ENCODE data around the gene EPB41L3. TPM values are rescaled to one million over a fixed set of nuclear protein-coding genes. Genes with fewer than 3 reads are reported as not detected.

EPB41L3 gene
- polyA plus RNA-seq, 1 donor from 2014 or later, result 19.6 TPM

DNA sequence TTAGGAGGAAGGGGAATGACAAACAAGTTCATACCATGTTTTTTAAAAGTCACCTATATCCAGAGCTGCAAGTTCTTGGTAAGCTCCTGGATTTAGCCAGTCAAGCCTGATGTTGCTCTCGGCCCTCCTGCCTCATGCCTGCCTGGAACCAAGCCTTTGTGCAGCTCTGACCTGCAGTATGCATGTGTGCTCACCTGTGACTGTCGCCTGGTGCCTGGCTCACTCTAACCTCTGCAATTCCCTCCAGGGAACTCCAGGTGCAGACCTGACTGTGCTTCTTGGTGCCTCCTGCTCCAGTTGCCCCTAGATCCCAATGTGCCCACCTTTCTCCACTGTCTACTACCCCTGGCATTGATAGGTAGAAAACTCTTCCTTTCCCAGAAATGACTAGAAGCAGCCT lies 163.2 kb downstream of the EPB41L3 start:
- Histone ChIP-seq H4K20me1 (ENCODE audit: insufficient read depth) (no peaks in the 10 kb centered on the region), H3K27me3 (ENCODE audit: insufficient read depth, low read depth, low read length) (no peaks in the 10 kb centered on the region), H3K9me2 (ENCODE audit: insufficient read depth, low read length) (no peaks in the 10 kb centered on the region), H3F3A (ENCODE audit: insufficient read depth, low read length, poor library complexity, severe bottlenecking) (no peaks in the 10 kb centered on the region), H3K4me2 (ENCODE audit: low read length) (no peak overlapping the region), H2AFZ (ENCODE audit: low read depth, low read length) (no peak overlapping the region), H3K9ac (ENCODE audit: low read length) (no peak overlapping the region), H3K27ac (ENCODE audit: low read length) (no peak overlapping the region), H3K79me2 (replicated peaks; ENCODE audit: insufficient read depth, low read length) (no peaks in the 10 kb centered on the region), H3K9me3 (ENCODE audit: low read length) (no peaks in the 10 kb centered on the region), H3K36me3 (ENCODE audit: insufficient read depth, low read length) (no peaks in the 10 kb centered on the region), H3K4me3 (ENCODE audit: low read length) (no peak overlapping the region)
- TF ChIP-seq POLR2AphosphoS5 (IDR thresholded peaks at IDR 0.05) (no peak), EP300 (conservative IDR thresholded peaks at IDR 0.05; ENCODE audit: poor library complexity, severe bottlenecking) (no peak), SMC3 (conservative IDR thresholded peaks at IDR 0.05; ENCODE audit: poor library complexity) (no peak), RAD21 (conservative IDR thresholded peaks at IDR 0.05) (no peak), TAF1 (IDR thresholded peaks at IDR 0.05; ENCODE audit: low read depth) (no peak), EZH2 (IDR thresholded peaks at IDR 0.05; ENCODE audit: borderline replicate concordance, insufficient read depth, low read length, poor library complexity, severe bottlenecking) (no peak), MXI1 (conservative IDR thresholded peaks at IDR 0.05; ENCODE audit: poor library complexity, severe bottlenecking) (no peak)
- TF ChIP-seq, protein P1, sequence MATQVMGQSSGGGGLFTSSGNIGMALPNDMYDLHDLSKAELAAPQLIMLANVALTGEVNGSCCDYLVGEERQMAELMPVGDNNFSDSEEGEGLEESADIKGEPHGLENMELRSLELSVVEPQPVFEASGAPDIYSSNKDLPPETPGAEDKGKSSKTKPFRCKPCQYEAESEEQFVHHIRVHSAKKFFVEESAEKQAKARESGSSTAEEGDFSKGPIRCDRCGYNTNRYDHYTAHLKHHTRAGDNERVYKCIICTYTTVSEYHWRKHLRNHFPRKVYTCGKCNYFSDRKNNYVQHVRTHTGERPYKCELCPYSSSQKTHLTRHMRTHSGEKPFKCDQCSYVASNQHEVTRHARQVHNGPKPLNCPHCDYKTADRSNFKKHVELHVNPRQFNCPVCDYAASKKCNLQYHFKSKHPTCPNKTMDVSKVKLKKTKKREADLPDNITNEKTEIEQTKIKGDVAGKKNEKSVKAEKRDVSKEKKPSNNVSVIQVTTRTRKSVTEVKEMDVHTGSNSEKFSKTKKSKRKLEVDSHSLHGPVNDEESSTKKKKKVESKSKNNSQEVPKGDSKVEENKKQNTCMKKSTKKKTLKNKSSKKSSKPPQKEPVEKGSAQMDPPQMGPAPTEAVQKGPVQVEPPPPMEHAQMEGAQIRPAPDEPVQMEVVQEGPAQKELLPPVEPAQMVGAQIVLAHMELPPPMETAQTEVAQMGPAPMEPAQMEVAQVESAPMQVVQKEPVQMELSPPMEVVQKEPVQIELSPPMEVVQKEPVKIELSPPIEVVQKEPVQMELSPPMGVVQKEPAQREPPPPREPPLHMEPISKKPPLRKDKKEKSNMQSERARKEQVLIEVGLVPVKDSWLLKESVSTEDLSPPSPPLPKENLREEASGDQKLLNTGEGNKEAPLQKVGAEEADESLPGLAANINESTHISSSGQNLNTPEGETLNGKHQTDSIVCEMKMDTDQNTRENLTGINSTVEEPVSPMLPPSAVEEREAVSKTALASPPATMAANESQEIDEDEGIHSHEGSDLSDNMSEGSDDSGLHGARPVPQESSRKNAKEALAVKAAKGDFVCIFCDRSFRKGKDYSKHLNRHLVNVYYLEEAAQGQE (IDR thresholded peaks at IDR 0.05; ENCODE audit: borderline replicate concordance), result no peak
- TF ChIP-seq, protein P2, sequence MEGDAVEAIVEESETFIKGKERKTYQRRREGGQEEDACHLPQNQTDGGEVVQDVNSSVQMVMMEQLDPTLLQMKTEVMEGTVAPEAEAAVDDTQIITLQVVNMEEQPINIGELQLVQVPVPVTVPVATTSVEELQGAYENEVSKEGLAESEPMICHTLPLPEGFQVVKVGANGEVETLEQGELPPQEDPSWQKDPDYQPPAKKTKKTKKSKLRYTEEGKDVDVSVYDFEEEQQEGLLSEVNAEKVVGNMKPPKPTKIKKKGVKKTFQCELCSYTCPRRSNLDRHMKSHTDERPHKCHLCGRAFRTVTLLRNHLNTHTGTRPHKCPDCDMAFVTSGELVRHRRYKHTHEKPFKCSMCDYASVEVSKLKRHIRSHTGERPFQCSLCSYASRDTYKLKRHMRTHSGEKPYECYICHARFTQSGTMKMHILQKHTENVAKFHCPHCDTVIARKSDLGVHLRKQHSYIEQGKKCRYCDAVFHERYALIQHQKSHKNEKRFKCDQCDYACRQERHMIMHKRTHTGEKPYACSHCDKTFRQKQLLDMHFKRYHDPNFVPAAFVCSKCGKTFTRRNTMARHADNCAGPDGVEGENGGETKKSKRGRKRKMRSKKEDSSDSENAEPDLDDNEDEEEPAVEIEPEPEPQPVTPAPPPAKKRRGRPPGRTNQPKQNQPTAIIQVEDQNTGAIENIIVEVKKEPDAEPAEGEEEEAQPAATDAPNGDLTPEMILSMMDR (IDR thresholded peaks at IDR 0.05; ENCODE audit: poor library complexity, severe bottlenecking), result no peak

DNA sequence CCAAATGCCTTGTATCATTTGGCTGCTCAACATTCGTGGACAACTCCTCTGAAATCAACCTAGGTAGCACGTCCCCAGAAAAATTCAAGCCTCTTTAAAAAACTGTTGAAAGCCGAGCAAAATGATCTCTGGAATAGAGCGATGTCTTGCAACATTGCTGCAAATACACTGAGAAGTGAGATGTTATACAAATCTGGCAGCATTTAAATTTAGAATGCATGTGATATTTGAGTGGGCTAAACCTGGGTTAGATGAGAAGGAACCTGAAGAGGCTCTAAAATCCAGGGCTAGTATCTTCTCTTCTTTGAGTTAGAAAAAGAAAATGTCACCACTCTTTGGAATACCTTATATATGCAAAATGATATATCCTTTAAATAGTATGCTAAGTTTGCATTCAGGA lies 166.8 kb downstream of the EPB41L3 start:
- Histone ChIP-seq H2AFZ (ENCODE audit: low read depth, low read length) (no peak overlapping the region), H3K27ac (ENCODE audit: low read length) (no peak overlapping the region), H3K27me3 (ENCODE audit: insufficient read depth, low read depth, low read length) (no peaks in the 10 kb centered on the region), H3K79me2 (replicated peaks; ENCODE audit: insufficient read depth, low read length) (no peaks in the 10 kb centered on the region), H3K9me3 (ENCODE audit: low read length) (no peaks in the 10 kb centered on the region), H4K20me1 (ENCODE audit: insufficient read depth) (no peaks in the 10 kb centered on the region), H3K4me3 (ENCODE audit: low read length) (no peak overlapping the region), H3F3A (ENCODE audit: insufficient read depth, low read length, poor library complexity, severe bottlenecking) (no peaks in the 10 kb centered on the region), H3K9ac (ENCODE audit: low read length) (no peak overlapping the region), H3K36me3 (ENCODE audit: insufficient read depth, low read length) (no peaks in the 10 kb centered on the region), H3K4me2 (ENCODE audit: low read length) (no peak overlapping the region), H3K9me2 (ENCODE audit: insufficient read depth, low read length) (no peaks in the 10 kb centered on the region)
- TF ChIP-seq, protein P1 (IDR thresholded peaks at IDR 0.05; ENCODE audit: borderline replicate concordance), result no peak
- no peak for TF ChIP-seq RAD21 (conservative IDR thresholded peaks at IDR 0.05)
- no peak for TF ChIP-seq POLR2AphosphoS5 (IDR thresholded peaks at IDR 0.05)
- no peak for TF ChIP-seq EZH2 (IDR thresholded peaks at IDR 0.05; ENCODE audit: borderline replicate concordance, insufficient read depth, low read length, poor library complexity, severe bottlenecking)
- TF ChIP-seq MXI1 (conservative IDR thresholded peaks at IDR 0.05; ENCODE audit: poor library complexity, severe bottlenecking), result no peak
- no peak for TF ChIP-seq TAF1 (IDR thresholded peaks at IDR 0.05; ENCODE audit: low read depth)
- TF ChIP-seq, protein P2 (IDR thresholded peaks at IDR 0.05; ENCODE audit: poor library complexity, severe bottlenecking), result no peak
- no peak for TF ChIP-seq SMC3 (conservative IDR thresholded peaks at IDR 0.05; ENCODE audit: poor library complexity)
- TF ChIP-seq EP300 (conservative IDR thresholded peaks at IDR 0.05; ENCODE audit: poor library complexity, severe bottlenecking), result no peak

All from neural cell (in vitro differentiated cells).